ENCODE results near the gene BPIFB4. TPM values are rescaled to one million over a fixed set of nuclear protein-coding genes. Genes with fewer than 3 reads are reported as not detected.
"Not testable (repeated sequence)": the region's sequence is repeated elsewhere in the genome, so short reads cannot be mapped to it uniquely, and the experiment has no call there.

Gene BPIFB4
- total and polyA plus RNA-seq, 8 donors, result not detected

DNA sequence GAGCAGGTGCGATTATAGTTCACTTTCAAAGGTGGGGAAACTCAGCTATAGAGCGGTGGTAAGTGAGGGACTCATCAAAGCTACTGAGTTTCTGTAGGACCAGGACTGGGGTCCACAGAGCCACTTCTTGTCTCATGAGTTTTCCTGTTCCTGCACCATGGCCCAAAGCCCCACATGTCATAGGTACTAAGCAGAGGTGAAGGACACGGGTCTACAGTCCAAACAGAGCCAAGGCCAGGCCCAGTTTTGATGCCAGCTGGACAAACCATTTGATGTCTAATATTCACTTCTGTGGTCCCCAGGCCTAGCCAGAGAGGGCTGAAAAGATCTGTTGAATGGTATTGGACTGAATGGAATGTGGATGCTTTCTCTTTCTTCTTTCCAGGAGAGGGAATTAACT, 37.0 kb upstream of the BPIFB4 start:
- TF ChIP-seq, protein P1, sequence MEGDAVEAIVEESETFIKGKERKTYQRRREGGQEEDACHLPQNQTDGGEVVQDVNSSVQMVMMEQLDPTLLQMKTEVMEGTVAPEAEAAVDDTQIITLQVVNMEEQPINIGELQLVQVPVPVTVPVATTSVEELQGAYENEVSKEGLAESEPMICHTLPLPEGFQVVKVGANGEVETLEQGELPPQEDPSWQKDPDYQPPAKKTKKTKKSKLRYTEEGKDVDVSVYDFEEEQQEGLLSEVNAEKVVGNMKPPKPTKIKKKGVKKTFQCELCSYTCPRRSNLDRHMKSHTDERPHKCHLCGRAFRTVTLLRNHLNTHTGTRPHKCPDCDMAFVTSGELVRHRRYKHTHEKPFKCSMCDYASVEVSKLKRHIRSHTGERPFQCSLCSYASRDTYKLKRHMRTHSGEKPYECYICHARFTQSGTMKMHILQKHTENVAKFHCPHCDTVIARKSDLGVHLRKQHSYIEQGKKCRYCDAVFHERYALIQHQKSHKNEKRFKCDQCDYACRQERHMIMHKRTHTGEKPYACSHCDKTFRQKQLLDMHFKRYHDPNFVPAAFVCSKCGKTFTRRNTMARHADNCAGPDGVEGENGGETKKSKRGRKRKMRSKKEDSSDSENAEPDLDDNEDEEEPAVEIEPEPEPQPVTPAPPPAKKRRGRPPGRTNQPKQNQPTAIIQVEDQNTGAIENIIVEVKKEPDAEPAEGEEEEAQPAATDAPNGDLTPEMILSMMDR (IDR thresholded peaks at IDR 0.05), result no peak
- Histone ChIP-seq H3K27ac (no peak overlapping the region), H3K27me3 (no peaks in the 10 kb centered on the region), H3K4me1 (no peaks in the 10 kb centered on the region), H3K9me3 (peaks cover 0 to 26% of the 10 kb centered on the region in 2 donors), H3K4me3 (no peak overlapping the region), H3K36me3 (no peaks in the 10 kb centered on the region)
- DNase-seq, result no peak
- ATAC-seq, result no peak
- intact Hi-C loops (cut with DNase I), result no loop called here

DNA sequence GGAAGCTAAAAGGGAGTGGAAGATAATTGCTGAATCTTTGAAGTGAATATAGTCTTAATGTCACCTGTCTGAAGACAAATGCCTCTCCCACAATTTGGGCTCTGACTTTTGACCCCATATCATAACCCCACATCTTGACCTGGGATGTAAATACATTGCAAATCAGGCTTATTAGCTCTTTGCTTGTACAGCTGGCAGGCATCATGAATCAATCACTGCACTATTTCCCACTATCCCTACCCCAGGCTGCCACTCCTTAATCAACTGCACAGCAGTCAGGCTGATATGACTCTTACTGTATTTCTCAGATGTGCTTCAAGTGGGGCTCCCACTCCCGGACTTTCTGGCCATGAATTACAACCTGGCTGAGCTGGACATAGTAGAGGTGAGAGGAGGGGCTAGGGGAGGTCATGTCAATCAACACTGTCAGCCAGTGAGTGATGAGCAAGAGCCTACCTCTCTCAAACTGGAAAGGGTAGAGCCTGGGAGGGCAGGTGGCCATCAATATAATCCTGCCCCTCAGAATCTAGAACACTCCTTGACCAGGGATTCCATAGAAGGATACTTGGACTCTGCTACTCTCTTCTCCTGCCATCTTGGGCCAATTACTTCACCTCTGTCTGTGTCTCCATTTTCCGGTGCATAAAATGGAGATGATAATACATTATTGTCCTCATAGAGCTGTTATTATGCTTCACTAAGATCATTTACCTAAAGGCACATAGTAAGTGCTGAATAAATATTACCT, 36.3 kb upstream of the BPIFB4 start:
- TF ChIP-seq, protein P1 (IDR thresholded peaks at IDR 0.05), result no peak
- H3K4me3 ChIP-seq, result no peak overlapping the region
- H3K4me1 ChIP-seq, result no peaks in the 10 kb centered on the region
- ATAC-seq (no peak), DNase-seq (no peak)
- H3K9me3 ChIP-seq, result peaks cover 0 to 26% of the 10 kb centered on the region in 2 donors
- H3K27ac ChIP-seq, result no peak overlapping the region
- no peaks in the 10 kb centered on the region for H3K36me3 ChIP-seq
- no peaks in the 10 kb centered on the region for H3K27me3 ChIP-seq
- intact Hi-C loops (cut with DNase I), result no loop called here

DNA sequence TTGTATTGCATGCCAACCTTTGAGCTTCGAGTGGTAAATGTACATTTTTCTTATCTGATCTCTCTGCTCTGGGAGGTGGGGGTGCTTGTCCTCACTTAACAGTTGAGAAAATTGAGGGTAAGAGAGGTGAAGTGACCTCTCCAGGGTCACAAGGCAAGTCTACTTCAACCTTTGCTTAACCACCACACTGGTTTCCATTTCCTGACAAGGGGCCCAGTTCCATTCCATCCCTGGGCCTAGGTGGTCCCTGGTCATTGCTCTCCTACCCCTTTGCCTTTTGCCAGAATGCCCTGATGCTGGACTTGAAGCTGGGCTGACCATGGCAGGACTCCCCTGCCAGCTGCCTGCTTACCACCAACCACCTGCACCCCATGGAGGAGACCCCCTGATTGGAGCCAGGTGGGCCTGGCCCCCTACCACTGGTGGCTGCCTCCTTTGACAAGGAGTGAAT, 35.7 kb upstream of the BPIFB4 start:
- DNase-seq, result no peak
- Histone ChIP-seq H3K4me1 (no peaks in the 10 kb centered on the region), H3K4me3 (no peak overlapping the region), H3K9me3 (peaks cover 0 to 26% of the 10 kb centered on the region in 2 donors), H3K27ac (no peak overlapping the region), H3K36me3 (no peaks in the 10 kb centered on the region), H3K27me3 (no peaks in the 10 kb centered on the region)
- ATAC-seq, result no peak
- TF ChIP-seq, protein P1 (IDR thresholded peaks at IDR 0.05), result no peak
- intact Hi-C loops (cut with DNase I), result no loop called here

DNA sequence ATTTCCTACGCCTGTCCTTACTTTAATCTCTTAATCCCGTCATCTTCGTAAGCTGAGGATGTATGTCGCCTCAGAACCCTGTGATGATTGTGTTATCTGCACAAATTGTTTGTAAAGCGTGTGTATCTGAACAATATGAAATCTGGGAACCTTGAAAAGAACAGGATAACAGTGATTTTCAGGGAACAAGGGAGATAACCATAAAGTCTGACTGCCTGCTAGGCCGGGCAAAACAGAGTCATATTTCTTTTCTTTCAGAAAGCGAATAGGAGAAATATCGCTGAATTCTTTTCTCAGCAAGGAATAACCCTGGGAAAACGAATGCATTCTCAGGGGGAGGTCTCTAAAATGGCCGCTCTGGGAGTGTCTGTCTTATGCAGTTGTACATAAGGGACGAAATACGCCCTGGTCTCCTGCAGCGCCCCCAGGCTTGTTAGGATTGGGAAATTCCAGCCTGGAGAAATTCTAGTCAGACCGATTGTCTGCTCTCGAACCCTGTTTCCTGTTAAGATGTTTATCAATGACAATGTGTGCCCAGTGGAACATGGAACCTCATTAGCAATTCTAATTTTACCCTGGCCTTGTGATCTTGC, 34.2 kb upstream of the BPIFB4 start:
- H3K36me3 ChIP-seq; intact Hi-C loops (cut with DNase I); DNase-seq; H3K4me3 ChIP-seq; ATAC-seq; H3K4me1 ChIP-seq; H3K27ac ChIP-seq; H3K27me3 ChIP-seq: not testable (repeated sequence)
- H3K9me3 ChIP-seq, result peaks cover 0 to 26% of the 10 kb centered on the region in 2 donors

DNA sequence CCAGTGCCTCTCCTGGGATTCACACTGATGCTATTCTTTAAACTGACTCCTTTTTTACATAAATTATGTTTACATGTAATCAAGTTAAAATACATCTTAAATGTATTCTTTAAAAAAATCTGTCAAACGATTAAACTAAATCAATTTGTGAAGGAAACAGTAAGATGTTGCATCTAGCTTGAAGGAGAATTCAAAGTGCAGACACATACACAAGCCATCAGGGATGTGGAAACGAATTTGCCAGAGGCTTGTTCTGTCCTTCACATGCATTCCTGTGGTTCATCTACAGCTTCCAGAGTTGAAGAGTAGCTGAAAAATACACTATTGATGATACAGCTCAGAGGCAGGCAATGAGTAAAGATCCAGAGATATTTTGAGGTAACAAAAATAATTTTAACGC, 33.0 kb upstream of the BPIFB4 start:
- no peaks in the 10 kb centered on the region for H3K27me3 ChIP-seq
- no peak overlapping the region for H3K4me3 ChIP-seq
- ATAC-seq (no peak), DNase-seq (no peak)
- intact Hi-C loops (cut with DNase I), result no loop called here
- peaks cover 0 to 26% of the 10 kb centered on the region in 2 donors for H3K9me3 ChIP-seq
- H3K36me3 ChIP-seq, result no peaks in the 10 kb centered on the region
- no peak overlapping the region for H3K27ac ChIP-seq
- H3K4me1 ChIP-seq, result no peaks in the 10 kb centered on the region
- TF ChIP-seq, protein P1 (IDR thresholded peaks at IDR 0.05), result no peak
